A673 (cell line): ENCODE results near the gene FNDC10.

Experiments
- EZH2 ChIP-seq: fragments of 200-600 bp; sonication (generic); IDR thresholded peaks from 2 replicates; pipeline ENCODE4 v1.6.1; 2017; ENCODE audit warnings: borderline replicate concordance, low read depth, mild to moderate bottlenecking, mixed read lengths, antibody characterized with exemption, low read length; ENCODE audit not compliant: poor library complexity, severe bottlenecking
- TF ChIP-seq, protein P1 (sequence below): fragments of 300-800, 200-600 bp; sonication (generic); conservative IDR thresholded peaks from 2 replicates; pipeline ENCODE4 v1.5.1; 2017; ENCODE audit warnings: low read depth, mild to moderate bottlenecking, antibody characterized with exemption, low read length, moderate library complexity, mixed read lengths

DNA sequence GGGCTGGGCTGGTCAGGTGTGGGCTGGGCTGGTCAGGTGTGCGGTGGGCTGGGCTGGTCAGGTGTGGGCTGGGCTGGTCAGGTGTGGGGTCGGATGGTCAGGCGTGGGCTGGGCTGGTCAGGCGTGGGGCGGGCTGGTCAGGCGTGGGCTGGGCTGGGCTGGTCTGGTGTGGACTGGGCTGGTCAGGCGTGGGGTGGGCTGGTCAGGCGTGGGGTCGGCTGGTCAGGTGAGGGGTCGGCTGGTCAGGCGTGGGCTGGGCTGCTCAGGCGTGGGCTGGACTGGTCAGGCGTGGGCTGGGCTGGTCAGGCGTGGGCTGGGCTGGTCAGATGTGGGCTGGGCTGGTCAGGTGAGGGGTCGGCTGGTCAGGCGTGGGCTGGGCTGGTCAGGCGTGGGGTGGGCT, 5.8 kb upstream of the FNDC10 start:
- TF ChIP-seq, protein P1, sequence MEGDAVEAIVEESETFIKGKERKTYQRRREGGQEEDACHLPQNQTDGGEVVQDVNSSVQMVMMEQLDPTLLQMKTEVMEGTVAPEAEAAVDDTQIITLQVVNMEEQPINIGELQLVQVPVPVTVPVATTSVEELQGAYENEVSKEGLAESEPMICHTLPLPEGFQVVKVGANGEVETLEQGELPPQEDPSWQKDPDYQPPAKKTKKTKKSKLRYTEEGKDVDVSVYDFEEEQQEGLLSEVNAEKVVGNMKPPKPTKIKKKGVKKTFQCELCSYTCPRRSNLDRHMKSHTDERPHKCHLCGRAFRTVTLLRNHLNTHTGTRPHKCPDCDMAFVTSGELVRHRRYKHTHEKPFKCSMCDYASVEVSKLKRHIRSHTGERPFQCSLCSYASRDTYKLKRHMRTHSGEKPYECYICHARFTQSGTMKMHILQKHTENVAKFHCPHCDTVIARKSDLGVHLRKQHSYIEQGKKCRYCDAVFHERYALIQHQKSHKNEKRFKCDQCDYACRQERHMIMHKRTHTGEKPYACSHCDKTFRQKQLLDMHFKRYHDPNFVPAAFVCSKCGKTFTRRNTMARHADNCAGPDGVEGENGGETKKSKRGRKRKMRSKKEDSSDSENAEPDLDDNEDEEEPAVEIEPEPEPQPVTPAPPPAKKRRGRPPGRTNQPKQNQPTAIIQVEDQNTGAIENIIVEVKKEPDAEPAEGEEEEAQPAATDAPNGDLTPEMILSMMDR, result no peak
- TF ChIP-seq EZH2, result no peak
